Tibial nerve (tissue), 4 donors: ENCODE results near the gene TINAG.

Experiments used
- EP300 ChIP-seq, 2 donors: sonication (generic); formaldehyde crosslinking; IDR thresholded peaks; one replicate each; pipeline ENCODE4 v1.6.1; 2017; ENCODE audit warnings: antibody characterized with exemption in 2 of 2, mild to moderate bottlenecking in 1 of 2
- POLR2A ChIP-seq, 2 donors: fragments of 450-650 bp; IDR thresholded peaks; one replicate each; pipeline ENCODE4 v1.6.1; 2017; ENCODE audit warnings: antibody characterized with exemption in 2 of 2, mild to moderate bottlenecking in 2 of 2, moderate library complexity in 2 of 2
- TF ChIP-seq, protein P1 (sequence below), 5 experiments: fragments of 200-600 bp in 3 of 5; fragments of 450-650 bp in 2 of 5; sonication (generic) in 3 of 5; IDR thresholded peaks; one replicate each; pipeline ENCODE4 v1.5.1; 2016 to 2019; ENCODE audit warnings: antibody characterized with exemption in 5 of 5, mild to moderate bottlenecking in 3 of 5, moderate library complexity in 2 of 5

DNA sequence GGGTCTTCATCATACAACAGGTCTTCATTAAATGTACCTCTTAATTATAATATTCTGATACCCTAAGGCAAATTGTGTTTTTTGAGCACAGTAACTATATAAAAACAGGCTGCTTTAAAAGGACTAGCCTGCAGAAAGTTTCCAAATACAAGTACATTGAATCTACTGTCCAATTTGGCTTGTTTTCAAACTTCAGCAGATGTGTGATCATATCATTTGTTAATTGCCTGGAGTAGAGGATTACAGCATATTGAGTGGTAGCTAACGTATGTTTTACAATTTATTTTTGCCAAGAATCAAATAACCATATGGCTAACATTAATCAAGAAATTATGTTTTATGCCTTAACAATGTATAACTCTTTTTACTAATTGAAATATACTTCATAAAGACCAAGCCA, 12.6 kb downstream of the TINAG start:
- TF ChIP-seq, protein P1, sequence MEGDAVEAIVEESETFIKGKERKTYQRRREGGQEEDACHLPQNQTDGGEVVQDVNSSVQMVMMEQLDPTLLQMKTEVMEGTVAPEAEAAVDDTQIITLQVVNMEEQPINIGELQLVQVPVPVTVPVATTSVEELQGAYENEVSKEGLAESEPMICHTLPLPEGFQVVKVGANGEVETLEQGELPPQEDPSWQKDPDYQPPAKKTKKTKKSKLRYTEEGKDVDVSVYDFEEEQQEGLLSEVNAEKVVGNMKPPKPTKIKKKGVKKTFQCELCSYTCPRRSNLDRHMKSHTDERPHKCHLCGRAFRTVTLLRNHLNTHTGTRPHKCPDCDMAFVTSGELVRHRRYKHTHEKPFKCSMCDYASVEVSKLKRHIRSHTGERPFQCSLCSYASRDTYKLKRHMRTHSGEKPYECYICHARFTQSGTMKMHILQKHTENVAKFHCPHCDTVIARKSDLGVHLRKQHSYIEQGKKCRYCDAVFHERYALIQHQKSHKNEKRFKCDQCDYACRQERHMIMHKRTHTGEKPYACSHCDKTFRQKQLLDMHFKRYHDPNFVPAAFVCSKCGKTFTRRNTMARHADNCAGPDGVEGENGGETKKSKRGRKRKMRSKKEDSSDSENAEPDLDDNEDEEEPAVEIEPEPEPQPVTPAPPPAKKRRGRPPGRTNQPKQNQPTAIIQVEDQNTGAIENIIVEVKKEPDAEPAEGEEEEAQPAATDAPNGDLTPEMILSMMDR (IDR thresholded peaks at IDR 0.05) = no peak
- TF ChIP-seq POLR2A (IDR thresholded peaks at IDR 0.05) (no peak), EP300 (IDR thresholded peaks at IDR 0.05) (no peak)
